ENCODE measurements around the gene ZNF260.

Gene ZNF260

DNA sequence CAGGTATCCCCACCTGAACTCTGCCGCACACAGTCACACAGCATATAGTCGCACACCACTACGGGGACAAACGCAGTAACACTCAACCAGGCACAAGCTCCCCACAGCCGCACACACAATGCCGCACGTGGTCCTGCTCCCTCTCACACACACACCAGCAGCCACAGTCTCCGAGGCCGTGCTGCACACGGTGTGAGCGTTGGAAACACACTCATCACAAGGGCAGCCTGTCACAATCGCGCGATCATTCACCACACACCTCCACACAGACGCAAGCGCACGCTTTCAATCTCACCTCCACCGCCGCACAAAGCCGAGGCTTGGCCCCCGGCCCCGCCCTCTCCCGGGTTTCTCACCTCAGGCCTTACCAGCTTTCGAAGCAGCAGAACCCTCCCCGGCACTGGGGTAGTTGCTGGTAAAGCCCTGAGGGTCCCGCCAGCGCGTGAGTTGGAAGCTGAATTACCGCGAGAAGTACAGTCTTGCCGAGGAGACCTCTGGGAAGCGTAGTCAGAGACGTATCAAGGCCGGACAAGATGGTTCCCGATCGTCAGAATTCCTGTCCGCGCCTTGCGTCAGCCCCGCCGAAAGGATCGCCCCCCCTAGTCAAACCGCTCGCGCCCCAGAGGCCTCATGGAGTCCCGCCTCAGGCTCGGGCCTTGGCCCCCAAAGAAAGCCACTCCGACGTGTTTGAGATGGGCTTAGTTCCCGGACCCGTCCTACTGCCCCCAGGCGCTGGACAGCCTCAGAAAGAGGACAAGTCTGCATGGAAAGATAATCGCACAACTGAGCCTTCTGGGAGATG, 38.8 kb downstream of the ZNF260 start, which contains the start of gene ZNF566:
Gene ZNF566, minus strand, starts transcription at position 444 of the 802 bp plus-strand sequence. CDS start 13,004 bp downstream, outside the sequence.
- peak; percentile 96 for DNase-seq

DNA sequence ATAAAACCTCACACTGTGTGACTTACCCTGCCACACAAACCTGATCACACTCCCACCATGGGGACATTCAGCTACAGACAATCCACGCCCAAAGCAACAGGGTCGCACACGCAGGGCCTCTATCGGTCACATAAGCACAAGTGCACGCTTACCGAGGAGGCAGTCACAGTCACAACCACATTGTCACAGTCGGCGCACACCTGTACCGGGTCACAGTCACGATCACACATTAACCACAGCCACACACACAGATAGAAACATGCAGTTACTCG, 39.3 kb downstream of the ZNF260 start:
- no peak for DNase-seq

DNA sequence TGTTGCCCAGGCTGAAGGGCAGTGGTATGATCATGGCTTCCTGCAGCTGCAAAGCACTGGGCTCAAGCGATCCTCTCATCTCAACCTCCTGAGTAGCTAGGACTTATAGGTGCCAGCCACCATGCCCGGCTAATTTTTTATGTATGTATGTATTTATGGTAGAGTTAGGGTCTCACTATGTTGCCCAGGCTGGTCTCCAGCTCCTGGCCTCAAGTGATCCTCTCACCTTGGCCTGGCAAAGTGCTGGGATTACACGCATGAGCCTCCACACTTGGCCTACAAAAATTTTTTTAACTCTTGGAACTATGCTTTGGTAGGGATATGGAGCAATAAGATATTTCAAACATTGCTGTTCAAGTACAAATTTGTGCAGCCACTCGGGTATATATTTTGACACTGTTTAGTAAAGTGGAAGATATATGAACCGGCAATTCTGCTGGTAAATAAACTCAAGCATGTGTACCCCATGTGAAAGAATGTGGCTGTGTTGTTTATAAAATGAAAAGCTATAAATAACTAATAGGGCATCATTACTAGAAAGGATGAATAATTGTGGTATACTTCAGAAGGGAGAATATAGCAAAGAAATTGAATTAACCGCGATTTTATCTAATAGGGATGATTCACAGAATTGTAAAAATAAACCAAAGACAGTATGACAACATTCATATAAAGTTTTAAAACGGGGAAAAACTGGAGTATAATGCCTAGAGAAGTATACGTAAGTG, 39.8 kb downstream of the ZNF260 start:
- DNase-seq = no peak

DNA sequence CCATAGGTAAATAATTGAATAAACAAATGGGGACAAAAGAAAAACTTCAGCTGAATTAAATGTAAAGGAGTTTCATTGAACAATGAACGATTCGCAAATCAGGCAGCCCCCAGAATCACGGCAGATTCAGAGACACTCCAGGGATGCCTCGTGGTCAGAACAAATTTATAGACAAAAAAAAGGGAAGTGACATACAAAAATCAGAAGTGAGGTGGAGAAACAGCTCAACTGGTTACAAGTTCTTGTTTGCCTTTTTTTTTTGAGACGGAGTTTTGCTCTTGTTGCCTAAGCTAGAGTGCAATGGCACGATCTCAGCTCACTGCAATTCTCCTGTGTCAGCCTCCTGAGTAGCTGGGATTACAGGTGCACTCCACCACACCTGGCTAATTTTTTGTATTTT, 44.4 kb downstream of the ZNF260 start:
- no peak for DNase-seq

DNA sequence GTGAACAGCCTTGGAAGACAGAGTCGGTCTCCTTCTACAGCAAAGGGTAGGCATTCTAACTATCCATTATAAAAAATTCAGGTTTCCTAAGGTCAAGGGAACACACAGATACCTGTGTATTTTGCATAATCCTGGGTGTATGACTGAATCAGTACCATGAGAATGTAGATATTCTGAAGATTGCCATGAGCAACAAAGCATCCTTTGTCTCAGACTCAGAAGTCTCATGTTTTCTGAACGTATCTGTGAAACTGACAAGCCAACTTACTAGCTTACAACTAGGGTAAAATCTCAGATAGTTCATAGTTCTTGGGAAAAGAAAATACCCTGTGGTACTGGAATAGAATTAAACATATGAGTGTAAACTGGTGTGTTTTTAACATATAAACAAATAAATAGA, 45.2 kb downstream of the ZNF260 start:
- no peak for DNase-seq
